Neutrophil (primary cell): ENCODE measurements around the gene LMCD1.

Experiments used
- H3K27ac ChIP-seq: fragments of 200-600 bp; sonication (generic); 2 replicates; pipeline ENCODE4 v1.5.1; 2016; ENCODE audit warnings: mild to moderate bottlenecking, moderate library complexity
- H3K27me3 ChIP-seq: fragments of 200-600 bp; sonication (generic); 2 replicates; pipeline ENCODE4 v1.6.0; 2016; ENCODE audit warnings: mild to moderate bottlenecking
- H3K36me3 ChIP-seq: fragments of 200-600 bp; sonication (generic); 2 replicates; pipeline ENCODE4 v1.5.1; 2017
- H3K4me1 ChIP-seq, 2 experiments: fragments of 200-600 bp in 1 of 2; sonication (generic) in 1 of 2; 1 replicate in 1 of 2; 2 replicates in 1 of 2; pipeline versions ENCODE4 v1.5.1 to v1.6.1; 2013 to 2016; ENCODE audit warnings: low read depth in 1 of 2, low read length in 1 of 2, mild to moderate bottlenecking in 1 of 2, moderate library complexity in 1 of 2; ENCODE audit not compliant: control insufficient read depth in 1 of 2, insufficient read depth in 1 of 2
- H3K4me3 ChIP-seq, 2 experiments: fragments of 200-600 bp in 1 of 2; sonication (generic) in 1 of 2; 1 replicate in 1 of 2; 2 replicates in 1 of 2; pipeline ENCODE4 v1.5.1; 2013 to 2016; ENCODE audit warnings: low read depth in 1 of 2, low read length in 1 of 2, mild to moderate bottlenecking in 1 of 2, moderate library complexity in 1 of 2
- H3K9me3 ChIP-seq: fragments of 200-600 bp; sonication (generic); 2 replicates; pipeline ENCODE4 v1.5.1; 2016
- CTCF ChIP-seq: fragments of 200-600 bp; sonication (generic); IDR thresholded peaks from 2 replicates; pipeline ENCODE4 v1.5.1; 2016; ENCODE audit warnings: antibody characterized with exemption

The LMCD1 gene

GRCh38 chr3:8536096-8537056 is 34.8 kb downstream of the LMCD1 start:
- Histone ChIP-seq H3K27ac (no peak overlapping the region), H3K4me3 (no peak overlapping the region), H3K27me3 (no peaks in the 10 kb centered on the region), H3K4me1 (no peaks in the 10 kb centered on the region), H3K36me3 (no peaks in the 10 kb centered on the region), H3K9me3 (no peaks in the 10 kb centered on the region)
- no peak for TF ChIP-seq CTCF

- H3K4me1 ChIP-seq = no peaks in the 10 kb centered on the region
- H3K36me3 ChIP-seq = no peaks in the 10 kb centered on the region
- no peaks in the 10 kb centered on the region for H3K9me3 ChIP-seq
- H3K27ac ChIP-seq = no peak overlapping the region
- no peak for TF ChIP-seq CTCF
- H3K27me3 ChIP-seq = no peaks in the 10 kb centered on the region
- no peak overlapping the region for H3K4me3 ChIP-seq
These were observed 35.8 kb downstream of the LMCD1 start for GRCh38 chr3:8537440-8537839.

GRCh38 chr3:8538223-8538622 is 36.6 kb downstream of the LMCD1 start:
- Histone ChIP-seq H3K27ac (no peak overlapping the region), H3K4me1 (no peaks in the 10 kb centered on the region), H3K27me3 (no peaks in the 10 kb centered on the region), H3K4me3 (no peak overlapping the region), H3K36me3 (no peaks in the 10 kb centered on the region), H3K9me3 (no peaks in the 10 kb centered on the region)
- no peak for TF ChIP-seq CTCF

- Histone ChIP-seq H3K4me1 (no peaks in the 10 kb centered on the region), H3K27ac (no peak overlapping the region), H3K36me3 (no peaks in the 10 kb centered on the region), H3K27me3 (no peaks in the 10 kb centered on the region), H3K9me3 (no peaks in the 10 kb centered on the region), H3K4me3 (no peak overlapping the region)
- no peak for TF ChIP-seq CTCF
These were observed 37.3 kb downstream of the LMCD1 start for GRCh38 chr3:8538913-8539312.

- H3K4me1 ChIP-seq = no peaks in the 10 kb centered on the region
- no peak for TF ChIP-seq CTCF
- H3K4me3 ChIP-seq = no peak overlapping the region
- H3K27me3 ChIP-seq = no peaks in the 10 kb centered on the region
- no peaks in the 10 kb centered on the region for H3K9me3 ChIP-seq
- H3K36me3 ChIP-seq = no peaks in the 10 kb centered on the region
- H3K27ac ChIP-seq = no peak overlapping the region
These were observed 37.8 kb downstream of the LMCD1 start for GRCh38 chr3:8539419-8539818.
